Measurements from ENCODE around the gene STK17A. TPM values are rescaled to one million over a fixed set of nuclear protein-coding genes. Genes with fewer than 3 reads are reported as not detected.

STK17A gene
- total and polyA plus RNA-seq, 2 of the 8 experiments (the other 6 are each of a cell fraction or from before 2014, with no cell fraction given): 2.2 to 12.2 TPM

GRCh38 chr7:43619213-43620012, 36.5 kb downstream of the STK17A start:
- Histone ChIP-seq H2BK15ac (ENCODE audit: low read length) (no peak overlapping the region), H4K5ac (ENCODE audit: insufficient read length, low read depth, low read length) (no peak overlapping the region), H2BK20ac (ENCODE audit: low read length) (no peak overlapping the region), H3K4me3 (ENCODE audit: extremely low read depth in 1 of 4, insufficient read depth in 2 of 4, low read depth in 3 of 4, low read length in 4 of 4) (no peak overlapping the region), H3K9me3 (ENCODE audit: insufficient read depth in 2 of 2, low read depth in 1 of 2, low read length in 1 of 2) (no peaks in the 10 kb centered on the region), H3K36me3 (ENCODE audit: control insufficient read depth in 2 of 4, insufficient read depth in 4 of 4, low read length in 3 of 4) (peaks cover 0 to 9% (median under 1%) of the 10 kb centered on the region in 4 experiments; a peak in 2 of 8 replicates), H3K27ac (ENCODE audit: low read depth, low read length) (no peak overlapping the region), H2AK5ac (ENCODE audit: low read depth, low read length) (no peak overlapping the region), H3K4me2 (ENCODE audit: insufficient read depth in 1 of 2, low read depth in 2 of 2, low read length in 2 of 2) (no peak overlapping the region), H3K4ac (replicated peaks; ENCODE audit: insufficient read length, low read depth, low read length) (no peak overlapping the region), H3K18ac (ENCODE audit: extremely low read depth, low read length) (no peak overlapping the region), H3K23ac (ENCODE audit: insufficient read length) (no peak overlapping the region), H3K4me1 (replicated peaks in 1 of 4; ENCODE audit: control insufficient read depth in 3 of 4, insufficient read depth in 4 of 4, low read length in 3 of 4) (peaks cover 0 to 3% (median 1%) of the 10 kb centered on the region in 4 experiments; a peak in 2 of 7 replicates), H3K9ac (replicated peaks in 1 of 4; ENCODE audit: extremely low read depth in 1 of 4, low read depth in 3 of 4, low read length in 3 of 4) (no peak overlapping the region), H3K14ac (ENCODE audit: insufficient read length) (no peak overlapping the region), H4K91ac (replicated peaks; ENCODE audit: insufficient read length, low read length) (no peak overlapping the region), H3K23me2 (ENCODE audit: low read depth, low read length) (no peaks in the 10 kb centered on the region), H3K27me3 (replicated peaks in 1 of 4; ENCODE audit: control insufficient read depth in 3 of 4, extremely low read depth in 1 of 4, insufficient read depth in 3 of 4, low read length in 3 of 4) (no peaks in the 10 kb centered on the region), H3K56ac (replicated peaks; ENCODE audit: insufficient read length, low read depth, low read length) (no peak overlapping the region), H2BK12ac (ENCODE audit: low read depth, low read length) (no peak overlapping the region), H4K8ac (ENCODE audit: extremely low read depth, insufficient read depth, low read length) (no peak overlapping the region), H3K79me1 (ENCODE audit: low read depth, low read length) (peaks cover 5% of the 10 kb centered on the region; the same call in 1 of the 2 replicates), H2BK120ac (replicated peaks; ENCODE audit: low read depth, low read length) (no peak overlapping the region), H2AFZ (ENCODE audit: low read length) (no peak overlapping the region), H2BK5ac (ENCODE audit: low read depth, low read length) (no peak overlapping the region), H4K20me1 (replicated peaks in 1 of 2; ENCODE audit: control insufficient read depth in 1 of 2, insufficient read depth in 2 of 2, low read length in 2 of 2) (peaks cover 0 to 2% of the 10 kb centered on the region in 2 experiments), H3K79me2 (ENCODE audit: control insufficient read depth in 1 of 2, insufficient read depth in 2 of 2, low read length in 2 of 2) (no peaks in the 10 kb centered on the region)
- 89% methylated on average over 4 of the region's 4 CpGs; no CpG with 5 or more reads in 1 of the 2 experiments for WGBS, 2 experiments (ENCODE audit: extremely low coverage in 1 of 2, insufficient coverage in 1 of 2, insufficient read length in 1 of 2, insufficient replicate concordance in 2 of 2, low coverage in 1 of 2, low lambda C conversion rate in 2 of 2, missing lambda C conversion rate in 1 of 2)
- FAIRE-seq: no peak
- no peak for DNase-seq (ENCODE audit: low read depth in 1 of 2, low spot score in 2 of 2)
- POLR2A ChIA-PET (ENCODE audit: partially characterized antibody): interaction anchor here (1.4 kb wide), 1 partner anchor 41 kb away, joined by 4 read pairs; no protein-coding TSS in a partner anchor
- CTCF ChIA-PET (ENCODE audit: partially characterized antibody): interaction anchor here (0.5 to 2.0 kb wide), 3 partner anchors 14 to 37 kb away, joined by 4 to 5 read pairs (median 4); partner anchors contain the start of gene STK17A
- TF ChIP-seq EGR1 (IDR thresholded peaks at IDR 0.05; ENCODE audit: borderline replicate concordance, low read depth, low read length): no peak
- TF ChIP-seq EZH2 (IDR thresholded peaks at IDR 0.05; ENCODE audit: low read depth, low read length, severe bottlenecking): no peak
- TF ChIP-seq RFX5 (IDR thresholded peaks at IDR 0.05; ENCODE audit: borderline replicate concordance, low read depth, low read length): no peak
- TF ChIP-seq CEBPB (IDR thresholded peaks at IDR 0.05; ENCODE audit: low read depth, low read length): no peak
- no peak for TF ChIP-seq RAD21 (IDR thresholded peaks at IDR 0.05 in 1 of 2, conservative IDR thresholded peaks at IDR 0.05 in 1 of 2; ENCODE audit: low read depth in 2 of 2, low read length in 2 of 2)
- TF ChIP-seq E2F6 (IDR thresholded peaks at IDR 0.05): no peak
- TF ChIP-seq HDAC2 (IDR thresholded peaks at IDR 0.05; ENCODE audit: borderline replicate concordance in 1 of 2, low read depth in 2 of 2, low read length in 2 of 2): no peak
- TF ChIP-seq CREB1 (IDR thresholded peaks at IDR 0.05): no peak
- no peak for TF ChIP-seq KDM1A (IDR thresholded peaks at IDR 0.05; ENCODE audit: borderline replicate concordance, low read length)
